ENCODE data around the gene NSL1. TPM values are rescaled to one million over a fixed set of nuclear protein-coding genes. Genes with fewer than 3 reads are reported as not detected.

NSL1 gene
- total RNA-seq, 2 donors from 2014 or later, result 17.1 to 33.9 TPM

DNA sequence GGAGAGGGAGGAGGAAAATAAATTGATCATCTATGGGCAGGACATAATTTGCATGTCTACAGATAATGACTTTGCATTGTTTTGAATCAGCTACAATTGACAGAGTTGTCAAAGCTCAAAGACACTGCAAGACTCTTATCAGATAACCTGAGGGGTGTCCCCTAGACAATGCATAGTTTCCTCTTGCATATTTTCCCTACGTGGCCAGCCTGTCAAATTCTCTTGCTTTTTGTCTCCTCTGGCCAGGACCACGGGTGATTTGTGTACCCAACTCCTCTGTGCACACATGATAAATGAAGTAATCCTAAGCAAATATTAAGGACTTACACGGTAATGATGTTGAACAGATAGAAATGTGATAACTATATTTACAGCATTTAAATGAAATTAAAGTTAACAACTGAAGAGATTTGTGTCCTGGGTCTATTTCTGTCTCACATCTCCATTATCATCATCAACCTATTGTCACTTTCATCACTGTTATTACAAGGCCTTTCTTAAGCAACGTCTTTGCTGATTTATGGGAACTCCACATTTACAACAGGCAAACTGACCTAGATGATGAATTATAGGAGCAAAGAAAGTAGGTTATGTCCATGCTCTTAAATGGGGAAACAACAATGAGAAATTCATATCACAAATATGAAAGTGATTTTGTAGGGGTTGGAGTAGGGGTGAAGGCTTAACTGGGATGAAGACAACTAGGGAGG is 110.7 kb downstream of the NSL1 start:
- intact Hi-C loops (cut with DNase I), result no loop called here
- no peak overlapping the region for H3K27ac ChIP-seq
- TF ChIP-seq, protein P1, sequence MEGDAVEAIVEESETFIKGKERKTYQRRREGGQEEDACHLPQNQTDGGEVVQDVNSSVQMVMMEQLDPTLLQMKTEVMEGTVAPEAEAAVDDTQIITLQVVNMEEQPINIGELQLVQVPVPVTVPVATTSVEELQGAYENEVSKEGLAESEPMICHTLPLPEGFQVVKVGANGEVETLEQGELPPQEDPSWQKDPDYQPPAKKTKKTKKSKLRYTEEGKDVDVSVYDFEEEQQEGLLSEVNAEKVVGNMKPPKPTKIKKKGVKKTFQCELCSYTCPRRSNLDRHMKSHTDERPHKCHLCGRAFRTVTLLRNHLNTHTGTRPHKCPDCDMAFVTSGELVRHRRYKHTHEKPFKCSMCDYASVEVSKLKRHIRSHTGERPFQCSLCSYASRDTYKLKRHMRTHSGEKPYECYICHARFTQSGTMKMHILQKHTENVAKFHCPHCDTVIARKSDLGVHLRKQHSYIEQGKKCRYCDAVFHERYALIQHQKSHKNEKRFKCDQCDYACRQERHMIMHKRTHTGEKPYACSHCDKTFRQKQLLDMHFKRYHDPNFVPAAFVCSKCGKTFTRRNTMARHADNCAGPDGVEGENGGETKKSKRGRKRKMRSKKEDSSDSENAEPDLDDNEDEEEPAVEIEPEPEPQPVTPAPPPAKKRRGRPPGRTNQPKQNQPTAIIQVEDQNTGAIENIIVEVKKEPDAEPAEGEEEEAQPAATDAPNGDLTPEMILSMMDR (IDR thresholded peaks at IDR 0.05), result no peak
- no peaks in the 10 kb centered on the region for H3K27me3 ChIP-seq
- DNase-seq, result no peak
- H3K9ac ChIP-seq (ENCODE audit: low read depth in 2 of 2, low read length in 2 of 2), result no peak overlapping the region
- H3K4me1 ChIP-seq, result no peaks in the 10 kb centered on the region
- no peaks in the 10 kb centered on the region for H3K36me3 ChIP-seq
- no peaks in the 10 kb centered on the region for H3K9me3 ChIP-seq
- no peak overlapping the region for H3K4me3 ChIP-seq

DNA sequence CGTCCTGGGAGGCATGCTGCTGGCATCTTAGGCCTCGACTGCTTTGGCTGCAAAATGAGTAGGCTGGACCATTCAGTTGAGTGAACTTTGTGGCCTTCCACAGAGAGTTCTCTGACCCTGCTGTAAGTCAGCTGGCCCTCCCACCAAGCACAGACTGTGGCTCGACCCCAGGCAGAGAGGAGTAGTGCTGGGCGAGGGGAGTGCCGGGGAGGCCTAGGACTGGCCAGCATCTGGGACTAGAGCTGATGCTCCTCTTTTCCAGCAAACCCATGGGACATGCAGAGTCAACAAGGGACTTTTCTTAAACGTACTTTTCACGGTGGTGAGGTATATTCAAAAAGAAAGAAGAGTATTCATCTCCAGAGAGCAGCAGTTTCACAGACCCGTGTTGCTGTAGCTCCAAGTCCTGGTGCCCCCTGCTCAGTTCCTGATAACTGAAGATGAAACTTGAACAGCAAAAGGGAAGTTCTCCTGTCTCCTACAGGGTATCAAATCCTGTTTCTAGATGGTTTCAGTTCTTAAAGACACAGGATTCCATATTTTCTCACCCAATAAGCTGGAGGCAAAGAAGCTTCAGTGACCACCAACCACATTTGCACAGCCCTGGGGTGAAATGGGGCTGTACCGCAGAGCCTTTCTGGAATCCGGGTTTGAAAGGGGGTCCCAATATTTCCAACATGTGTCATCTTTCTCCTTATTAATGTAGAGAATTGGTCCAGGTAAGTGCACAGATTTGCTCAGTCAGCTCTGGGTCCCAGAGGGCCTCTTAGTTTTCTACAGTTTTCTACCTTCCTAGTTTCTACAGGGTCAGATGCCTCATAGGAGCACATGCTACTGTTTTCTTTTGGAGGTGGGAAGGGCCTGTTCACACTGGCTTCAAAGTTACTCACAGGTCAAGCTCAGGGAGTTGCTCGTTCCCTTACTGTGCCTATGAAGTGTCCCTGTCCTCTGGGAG is 112.8 kb downstream of the NSL1 start:
- Histone ChIP-seq H3K4me3 (no peak overlapping the region), H3K36me3 (no peaks in the 10 kb centered on the region), H3K27ac (no peak overlapping the region), H3K9ac (ENCODE audit: low read depth in 2 of 2, low read length in 2 of 2) (no peak overlapping the region), H3K4me1 (no peaks in the 10 kb centered on the region), H3K9me3 (no peaks in the 10 kb centered on the region), H3K27me3 (no peaks in the 10 kb centered on the region)
- no peak for DNase-seq
- intact Hi-C loops (cut with DNase I), result no loop called here
- TF ChIP-seq, protein P1 (IDR thresholded peaks at IDR 0.05), result no peak

DNA sequence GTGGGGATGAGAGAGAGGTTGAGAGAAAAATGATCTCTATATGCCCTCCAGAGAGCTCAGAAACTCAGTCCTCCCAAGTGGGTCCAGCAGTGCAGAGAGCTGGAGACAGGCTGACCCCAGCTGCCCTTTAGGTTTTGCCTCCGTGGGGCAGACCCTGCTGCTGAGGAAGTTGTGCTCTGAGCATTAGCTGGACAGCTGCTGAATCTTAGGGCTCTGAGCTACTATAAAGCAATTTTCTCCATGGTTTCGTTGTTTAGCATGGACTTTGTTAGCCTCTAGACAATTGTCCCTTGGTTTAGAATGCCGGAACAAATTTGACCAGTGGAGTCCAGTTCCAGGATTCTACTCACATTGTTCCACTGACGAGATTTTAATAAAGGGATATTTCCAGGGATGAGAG is 114.0 kb downstream of the NSL1 start:
- DNase-seq, result no peak
- TF ChIP-seq, protein P1 (IDR thresholded peaks at IDR 0.05), result no peak
- H3K36me3 ChIP-seq, result no peaks in the 10 kb centered on the region
- no peaks in the 10 kb centered on the region for H3K27me3 ChIP-seq
- H3K9me3 ChIP-seq, result no peaks in the 10 kb centered on the region
- no peaks in the 10 kb centered on the region for H3K4me1 ChIP-seq
- no peak overlapping the region for H3K4me3 ChIP-seq
- H3K9ac ChIP-seq (ENCODE audit: low read depth in 2 of 2, low read length in 2 of 2), result no peak overlapping the region
- intact Hi-C loops (cut with DNase I), result no loop called here
- no peak overlapping the region for H3K27ac ChIP-seq

DNA sequence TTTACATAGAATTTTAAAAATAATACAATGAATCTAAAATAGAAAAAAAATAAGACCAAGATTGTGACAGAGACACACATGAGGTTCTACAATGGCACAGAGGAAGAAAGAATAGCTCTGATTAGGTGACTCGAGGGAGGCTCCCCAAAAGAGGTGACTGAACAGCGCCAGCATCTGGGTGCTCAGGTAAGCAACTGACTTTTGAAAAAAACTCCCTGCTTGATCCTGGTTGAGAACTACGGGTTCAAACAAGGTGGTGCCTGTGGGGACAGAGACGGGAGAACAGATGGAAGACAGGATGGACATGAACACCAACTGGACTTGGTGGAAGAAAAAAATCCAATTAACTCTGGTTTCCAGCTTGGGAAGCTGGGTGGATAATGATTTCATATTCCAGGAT is 114.4 kb downstream of the NSL1 start:
- TF ChIP-seq, protein P1 (IDR thresholded peaks at IDR 0.05), result no peak
- no peak overlapping the region for H3K27ac ChIP-seq
- no peak overlapping the region for H3K4me3 ChIP-seq
- no peaks in the 10 kb centered on the region for H3K9me3 ChIP-seq
- no peaks in the 10 kb centered on the region for H3K4me1 ChIP-seq
- no peaks in the 10 kb centered on the region for H3K27me3 ChIP-seq
- DNase-seq, result no peak
- intact Hi-C loops (cut with DNase I), result no loop called here
- no peak overlapping the region for H3K9ac ChIP-seq (ENCODE audit: low read depth in 2 of 2, low read length in 2 of 2)
- H3K36me3 ChIP-seq, result no peaks in the 10 kb centered on the region

Other genes starting within 250 kb of the NSL1 start
- 10 to 100 TPM; 17.7 to 34.0 TPM for gene ATF3, start 183.0 kb downstream of the NSL1 start, total RNA-seq
- gene BATF3, start 91.9 kb downstream of the NSL1 start, total RNA-seq, result under 1 TPM; 0.74 to 0.88 TPM
- 1 to 10 TPM; 8.6 to 9.5 TPM for gene TATDN3, start 117 bp upstream of the NSL1 start, total RNA-seq
- gene SPATA45, start 55.9 kb upstream of the NSL1 start, total RNA-seq, result not detected
- gene FLVCR1, start 66.5 kb upstream of the NSL1 start, total RNA-seq, result 10 to 100 TPM in 1 of 2 donors, 1 to 10 TPM in 1; 8.8 to 12.6 TPM
- 1 to 10 TPM in 1 of 2 donors, under 1 TPM in 1; 0.48 to 1.6 TPM for gene VASH2, start 158.8 kb upstream of the NSL1 start, total RNA-seq
- gene ANGEL2, start 224.1 kb upstream of the NSL1 start, total RNA-seq, result 10 to 100 TPM; 19.0 to 20.6 TPM